IMR-90 (cell line): ENCODE data around the gene PCSK5. TPM values are rescaled to one million over a fixed set of nuclear protein-coding genes. Genes with fewer than 3 reads are reported as not detected.

Experiments used
- ATAC-seq: fragments of 200-7000 bp; cut with Tn5 transposase; 2 replicates; pipeline ENCODE4 v1.9.1; 2020; ENCODE audit warnings: low read depth, mild to moderate bottlenecking, moderate library complexity
- BruUV-seq: library from RNA; stranded (reverse); fragments of 400-500 nt; replicated peaks from 2 replicates; lab custom pipeline; 2021; lab: Mats Ljungman, UMichigan
- CTCF ChIA-PET: fragments of 300-600 bp; formaldehyde crosslinking; extraction: SDS; loops from one replicate; lab custom pipeline; 2021; ENCODE audit warnings: antibody characterized with exemption; lab: Yijun Ruan, JAX
- POLR2A ChIA-PET: fragments of 300-600 bp; sonication (Branson Sonifier 250); formaldehyde crosslinking; loops from one replicate; lab custom pipeline; 2022; ENCODE audit warnings: antibody characterized with exemption; ENCODE audit not compliant: unreplicated experiment; lab: Charles Lee
- DNase-seq: peaks from one replicate; pipeline ENCODE4 v3.0.0; 2013
- H2AFZ ChIP-seq: replicated peaks from 2 replicates; pipeline ENCODE3; 2013; ENCODE audit warnings: low read length, mild to moderate bottlenecking; ENCODE audit not compliant: poor library complexity
- H2AK5ac ChIP-seq: 2 replicates; pipeline ENCODE4 v1.6.1; 2013; ENCODE audit warnings: low read depth, low read length, inconsistent platforms
- H2AK9ac ChIP-seq: replicated peaks from 2 replicates; pipeline ENCODE3; 2013; ENCODE audit warnings: mild to moderate bottlenecking, low read depth, low read length, moderate library complexity; ENCODE audit not compliant: poor library complexity
- H2BK120ac ChIP-seq: 2 replicates; pipeline ENCODE4 v1.6.1; 2013; ENCODE audit warnings: low read depth, low read length, inconsistent platforms
- H2BK15ac ChIP-seq: 3 replicates; pipeline ENCODE4 v1.6.1; 2013; ENCODE audit warnings: low read depth, low read length, inconsistent platforms
- H2BK20ac ChIP-seq: 2 replicates; pipeline ENCODE4 v1.6.1; 2013; ENCODE audit warnings: low read depth, mild to moderate bottlenecking, inconsistent platforms, low read length, moderate library complexity
- H2BK5ac ChIP-seq: 2 replicates; pipeline ENCODE4 v1.6.1; 2013; ENCODE audit warnings: mild to moderate bottlenecking, low read depth, low read length, inconsistent platforms; ENCODE audit not compliant: poor library complexity, severe bottlenecking
- H3K14ac ChIP-seq: replicated peaks from 2 replicates; pipeline ENCODE4 v1.6.1; 2013; ENCODE audit warnings: low read depth, low read length, inconsistent platforms
- H3K18ac ChIP-seq: 2 replicates; pipeline ENCODE4 v1.6.1; 2013; ENCODE audit warnings: low read depth, low read length, control low read depth
- H3K23ac ChIP-seq: 2 replicates; pipeline ENCODE4 v1.6.1; 2013; ENCODE audit warnings: low read depth, low read length, inconsistent platforms
- H3K27ac ChIP-seq: 2 replicates; pipeline ENCODE4 v1.5.1; 2013; ENCODE audit warnings: mild to moderate bottlenecking, control low read depth, low read length; ENCODE audit not compliant: insufficient read depth
- H3K27me3 ChIP-seq: 2 replicates; pipeline ENCODE4 v1.6.1; 2013; ENCODE audit warnings: low read length; ENCODE audit not compliant: control insufficient read depth, insufficient read depth
- H3K36me3 ChIP-seq: 2 replicates; pipeline ENCODE4 v1.6.1; 2013; ENCODE audit warnings: low read length, mixed read lengths; ENCODE audit not compliant: control insufficient read depth, insufficient read depth
- H3K4ac ChIP-seq: 2 replicates; pipeline ENCODE4 v1.6.1; 2013; ENCODE audit warnings: low read depth, low read length, inconsistent platforms
- H3K4me1 ChIP-seq: 2 replicates; pipeline ENCODE4 v1.6.1; 2013; ENCODE audit warnings: low read length, mixed read lengths; ENCODE audit not compliant: control insufficient read depth, insufficient read depth
- H3K4me2 ChIP-seq: 2 replicates; pipeline ENCODE4 v1.6.1; 2013; ENCODE audit warnings: low read depth, mild to moderate bottlenecking, control low read depth, low read length, moderate library complexity
- H3K4me3 ChIP-seq: 2 replicates; pipeline ENCODE4 v1.5.1; 2013; ENCODE audit warnings: low read depth, mild to moderate bottlenecking, control low read depth, low read length, moderate library complexity; ENCODE audit not compliant: insufficient read depth
- H3K56ac ChIP-seq: 2 replicates; pipeline ENCODE4 v1.6.1; 2013; ENCODE audit warnings: low read length, inconsistent platforms; ENCODE audit not compliant: insufficient read depth; ENCODE audit errors: extremely low read depth
- H3K79me1 ChIP-seq, 2 experiments: 2 replicates each; pipeline ENCODE4 v1.6.1; 2013; ENCODE audit warnings: low read length in 2 of 2, inconsistent platforms in 1 of 2, low read depth in 1 of 2
- H3K9ac ChIP-seq: 2 replicates; pipeline ENCODE4 v1.6.1; 2013; ENCODE audit warnings: low read depth, low read length, control low read depth
- H3K9me1 ChIP-seq: 2 replicates; pipeline ENCODE4 v1.6.1; 2013; ENCODE audit warnings: low read length, inconsistent platforms; ENCODE audit not compliant: insufficient read depth
- H3K9me3 ChIP-seq: 2 replicates; pipeline ENCODE4 v1.6.1; 2013; ENCODE audit warnings: low read length; ENCODE audit not compliant: control insufficient read depth, insufficient read depth
- H4K20me1 ChIP-seq: 2 replicates; pipeline ENCODE4 v1.6.1; 2013; ENCODE audit warnings: low read length, inconsistent platforms; ENCODE audit not compliant: insufficient read depth
- H4K5ac ChIP-seq: 2 replicates; pipeline ENCODE4 v1.6.1; 2013; ENCODE audit warnings: mild to moderate bottlenecking, low read depth, low read length, control low read depth
- H4K8ac ChIP-seq, 2 experiments: 2 replicates each; pipeline ENCODE4 v1.6.1; 2013; ENCODE audit warnings: low read depth in 2 of 2, low read length in 2 of 2, control low read depth in 1 of 2, inconsistent platforms in 1 of 2
- H4K91ac ChIP-seq: 2 replicates; pipeline ENCODE4 v1.6.1; 2013; ENCODE audit warnings: low read depth, low read length, inconsistent platforms; ENCODE audit not compliant: insufficient read depth
- CEBPB ChIP-seq: IDR thresholded peaks from 2 replicates; pipeline ENCODE4 v1.6.1; 2012; ENCODE audit warnings: low read depth, low read length, improper control_type of control experiment
- ELK1 ChIP-seq: fragments of 150-350 bp; IDR thresholded peaks from 2 replicates; pipeline ENCODE4 v1.6.1; 2016; ENCODE audit warnings: low read depth, mild to moderate bottlenecking, low read length, moderate library complexity, borderline replicate concordance
- RAD21 ChIP-seq: IDR thresholded peaks from 2 replicates; pipeline ENCODE4 v1.6.1; 2012; ENCODE audit warnings: low read length, improper control_type of control experiment
- RCOR1 ChIP-seq: IDR thresholded peaks from 2 replicates; pipeline ENCODE4 v1.6.1; 2012; ENCODE audit warnings: mild to moderate bottlenecking, low read length, improper control_type of control experiment; ENCODE audit not compliant: insufficient replicate concordance
- USF2 ChIP-seq: fragments of 150-350 bp; IDR thresholded peaks from 2 replicates; pipeline ENCODE4 v1.6.1; 2017; ENCODE audit warnings: mild to moderate bottlenecking, antibody characterized with exemption, low read length, low read depth
- WGBS, 2 experiments: methylation state at CpG; one replicate each; pipeline versions ENCODE4 v1.1.5 to v1.1.7; 2013; ENCODE audit warnings: missing lambda C conversion rate in 2 of 2; ENCODE audit not compliant: insufficient read length in 1 of 2; ENCODE audit errors: extremely low coverage in 2 of 2; 5-methylcytosine and 5-hydroxymethylcytosine counted together
- dilution Hi-C: fragments of 300-500 bp; cut with HindIII; formaldehyde crosslinking; loops from one replicate; pipeline ENCODE4 v1.14.3; 2018; ENCODE audit warnings: low sequenced_read_pairs; ENCODE audit not compliant: unreplicated experiment
- in situ Hi-C: fragments of 300-500 bp; cut with MboI; formaldehyde crosslinking; loops from 3 replicates; pipeline ENCODE4 v1.14.3; 2019; ENCODE audit warnings: low sequenced_read_pairs, inconsistent platforms, mixed read lengths
- intact Hi-C: fragments of 100-400 bp; cut with micrococcal nuclease; formaldehyde crosslinking; loops from 2 replicates; pipeline ENCODE4 v1.10.0; 2022
- polyA plus RNA-seq, 3 experiments: library from polyadenylated mRNA; depleted of rRNA; stranded (reverse); fragments of >200 nt; gene quantifications; 2 replicates each; pipeline ENCODE4 v1.2.3, GENCODE V29; 2012; ENCODE audit warnings: low replicate concordance in 1 of 3
- total RNA-seq: library from RNA; depleted of rRNA; stranded (reverse); fragments of >200 nt; gene quantifications from 2 replicates; pipeline ENCODE4 v1.2.3, GENCODE V29; 2012

PCSK5 gene
- total and polyA plus RNA-seq, 2 of the 4 experiments (the other 2 are of a cell fraction) = 1.5 to 3.0 TPM

GRCh38 chr9:76116913-76117312 lies 226.4 kb downstream of the PCSK5 start:
- Histone ChIP-seq H2BK15ac (no peak overlapping the region), H3K4me2 (no peak overlapping the region), H3K9me1 (no peaks in the 10 kb centered on the region), H2BK20ac (no peak overlapping the region), H3K4ac (no peak overlapping the region), H3K27me3 (no peaks in the 10 kb centered on the region), H3K14ac (no peak overlapping the region), H4K20me1 (no peaks in the 10 kb centered on the region), H3K4me3 (no peak overlapping the region), H4K5ac (no peak overlapping the region), H3K79me1 (no peaks in the 10 kb centered on the region), H2AK9ac (no peak overlapping the region), H2BK120ac (no peak overlapping the region), H3K23ac (no peak overlapping the region), H4K8ac (no peak overlapping the region), H3K9me3 (no peaks in the 10 kb centered on the region), H2BK5ac (no peak overlapping the region), H3K27ac (no peak overlapping the region), H3K4me1 (peaks cover 3% of the 10 kb centered on the region), H3K9ac (no peak overlapping the region), H3K56ac (no peak overlapping the region), H3K18ac (no peak overlapping the region), H3K36me3 (peaks cover 1% of the 10 kb centered on the region; the same call in 1 of the 2 replicates), H4K91ac (no peak overlapping the region), H2AFZ (no peak overlapping the region), H2AK5ac (no peak overlapping the region)
- dilution Hi-C loops (no loop called here), intact Hi-C loops (no loop called here), in situ Hi-C loops (no loop called here)
- TF ChIP-seq RAD21 = no peak
- TF ChIP-seq CEBPB = no peak
- TF ChIP-seq ELK1 = no peak
- TF ChIP-seq USF2 = no peak
- no peak for TF ChIP-seq RCOR1
- CTCF ChIA-PET = no interaction called here
- no CpG with 5 or more reads among the region's 3 CpGs for WGBS, 2 experiments
- no TSS peak for BruUV-seq
- no peak for DNase-seq
- no peak for ATAC-seq
- POLR2A ChIA-PET = no interaction called here
